HG03460 (cell line): ENCODE results near the gene RBBP7.

Source experiments
- ATAC-seq: cut with Tn5 transposase; IDR thresholded peaks from one replicate; pipeline ENCODE4 v1.9.1; 2021; ENCODE audit not compliant: unreplicated experiment

Gene RBBP7

DNA sequence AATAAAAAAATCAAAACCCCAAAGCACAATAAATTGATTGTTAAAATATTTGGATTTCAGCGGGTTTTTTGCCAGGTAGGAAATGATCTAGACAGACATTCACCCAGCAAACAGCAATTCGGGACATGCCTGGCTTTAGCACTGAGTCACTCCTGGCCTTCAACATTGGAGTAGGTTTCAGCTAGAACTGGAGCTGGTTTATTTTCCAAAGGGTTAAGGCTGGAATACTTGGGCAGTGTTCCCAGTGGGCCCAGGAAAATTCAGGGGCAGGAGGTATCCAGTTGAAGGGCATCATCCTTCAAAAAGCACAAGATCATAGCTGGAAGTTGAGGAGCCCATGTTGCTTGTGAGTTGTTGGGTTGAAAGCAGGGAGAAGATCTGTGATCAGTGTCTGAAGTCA is 42.9 kb downstream of the RBBP7 start:
- no peak for ATAC-seq

DNA sequence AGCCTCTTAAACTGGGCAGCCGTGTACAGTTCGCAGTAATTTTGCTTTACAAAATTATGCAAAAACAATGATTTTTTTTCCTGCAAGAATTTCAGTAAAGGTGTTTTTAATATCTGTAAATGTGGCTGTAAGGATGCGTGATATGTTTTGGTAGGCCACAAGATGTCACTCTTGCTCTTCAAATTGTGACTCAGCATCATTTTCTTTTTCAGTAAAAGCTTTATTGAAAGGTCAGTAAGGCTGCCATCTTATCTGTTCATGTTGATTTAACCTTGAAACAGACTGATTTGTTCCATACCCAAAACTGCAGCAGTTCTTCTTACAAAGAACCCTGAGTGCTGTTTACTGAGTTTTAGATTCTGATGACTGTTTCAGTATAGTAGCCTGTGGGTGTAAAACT is 44.0 kb downstream of the RBBP7 start:
- ATAC-seq = no peak

DNA sequence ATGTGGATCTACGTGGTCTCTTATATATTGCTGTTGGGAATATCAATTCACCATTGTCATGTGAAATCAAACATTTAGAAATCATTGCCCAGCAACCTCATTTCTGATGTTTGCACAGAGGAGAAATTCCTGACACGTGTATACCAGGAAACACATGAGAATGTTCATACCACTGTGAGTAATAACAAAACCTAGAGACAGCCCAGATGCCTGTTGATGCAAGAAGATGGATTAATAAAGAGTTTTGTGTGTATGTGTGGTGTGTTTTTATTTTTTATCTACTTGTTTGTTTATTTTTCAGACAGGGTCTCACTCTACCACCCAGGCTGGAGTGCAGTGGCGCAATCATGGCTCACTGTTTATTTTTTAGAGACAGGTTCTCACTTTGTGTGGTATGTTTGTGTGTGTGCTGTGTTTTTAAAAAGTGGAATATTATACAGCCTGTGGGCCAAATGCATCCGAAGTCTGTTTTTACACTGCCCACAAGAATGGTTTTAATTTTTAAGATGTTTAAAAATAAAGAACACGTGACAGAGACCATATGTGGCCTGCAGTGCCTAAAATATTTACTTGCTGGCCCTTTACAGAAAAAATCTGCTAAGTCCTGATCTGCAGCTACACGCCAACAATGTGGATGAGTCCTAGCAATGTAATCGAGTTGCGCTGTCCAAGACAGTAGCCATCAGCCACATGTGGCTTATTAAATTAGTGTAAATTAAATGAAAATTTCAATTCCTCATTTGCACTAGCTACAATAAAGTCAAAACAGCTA is 44.7 kb downstream of the RBBP7 start:
- ATAC-seq = no peak

DNA sequence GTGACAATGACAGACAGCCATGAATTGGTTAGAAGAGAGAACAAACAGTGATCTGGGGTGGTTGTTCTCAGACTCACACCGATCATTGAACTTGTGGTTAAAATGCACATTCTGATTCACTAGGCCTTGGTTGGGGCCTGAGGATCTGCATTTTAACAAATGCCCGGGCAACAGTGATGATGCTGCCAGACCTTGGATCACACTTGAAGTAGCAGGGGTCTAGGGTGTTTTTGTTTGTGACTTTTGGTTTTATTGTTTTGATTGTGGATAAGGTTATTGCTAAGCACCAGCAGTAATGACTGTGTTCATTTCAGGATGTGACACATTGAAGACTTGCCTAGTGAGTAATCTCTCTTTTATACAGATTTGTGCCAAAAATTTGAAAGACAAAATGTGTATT is 47.4 kb downstream of the RBBP7 start:
- ATAC-seq = no peak

DNA sequence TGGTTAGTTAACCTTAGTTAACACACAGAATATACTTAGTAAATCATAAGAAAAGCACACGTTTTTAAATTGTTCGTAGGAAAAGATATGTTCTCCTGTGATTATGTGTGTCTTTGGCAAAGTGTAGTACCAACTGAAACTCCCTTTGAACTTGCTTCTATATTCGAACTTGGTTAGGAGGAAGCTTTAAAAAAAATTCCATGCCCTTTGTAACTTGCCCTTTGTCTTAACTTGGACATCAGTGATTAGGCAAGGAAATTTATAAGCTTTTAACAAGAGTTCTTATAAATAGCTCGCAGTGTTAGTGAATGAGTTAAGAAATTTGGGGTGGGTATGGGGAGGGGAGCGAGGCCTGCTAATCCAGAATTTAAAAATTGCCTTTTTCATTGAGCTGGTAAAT is 50.5 kb downstream of the RBBP7 start:
- ATAC-seq = no peak

DNA sequence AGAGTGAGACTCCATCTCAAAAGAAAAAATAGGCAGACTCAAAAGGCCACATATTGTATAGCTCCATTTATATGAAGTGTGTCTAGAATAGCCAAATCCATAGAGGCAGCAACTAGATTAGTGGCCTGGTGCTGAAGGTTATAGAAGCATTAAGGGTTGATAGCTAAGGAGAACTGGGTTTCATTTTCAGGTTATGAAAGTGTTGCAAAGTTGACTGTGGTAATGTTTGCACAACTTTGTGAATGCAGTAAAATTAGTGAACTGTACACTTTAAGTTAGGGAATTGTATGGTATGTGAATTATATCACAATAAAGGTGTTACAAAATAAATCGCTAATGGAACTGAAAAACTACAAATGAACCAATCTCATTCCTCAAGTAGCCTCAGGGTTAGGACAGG is 55.6 kb downstream of the RBBP7 start:
- ATAC-seq = no peak

DNA sequence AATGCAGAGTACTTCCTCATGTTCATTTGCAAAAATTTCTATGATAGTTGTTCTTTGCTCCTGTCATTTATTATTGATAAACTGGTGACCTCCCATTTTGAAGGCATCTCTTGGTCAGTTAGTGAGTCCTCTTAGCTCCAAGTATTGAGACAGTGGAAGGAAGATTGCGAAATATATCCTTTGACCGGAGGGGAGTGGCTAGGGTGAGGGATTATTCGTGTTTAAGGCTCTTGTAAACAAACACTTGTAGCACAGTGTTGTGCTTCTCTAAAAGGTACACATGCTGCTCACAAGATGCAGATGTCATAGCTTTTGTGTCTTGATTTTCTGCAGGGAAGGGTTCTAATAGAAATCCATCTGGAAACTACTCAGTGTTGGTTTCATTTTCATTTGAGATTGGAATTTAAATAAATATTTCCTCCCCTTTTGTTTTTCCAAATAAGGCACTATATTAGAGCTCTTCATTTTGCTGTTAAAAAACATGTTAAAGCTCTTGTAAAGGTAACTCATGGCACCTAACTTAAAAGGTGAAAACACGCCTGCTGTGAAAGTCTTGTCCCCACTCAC is 62.1 kb downstream of the RBBP7 start:
- no peak for ATAC-seq

DNA sequence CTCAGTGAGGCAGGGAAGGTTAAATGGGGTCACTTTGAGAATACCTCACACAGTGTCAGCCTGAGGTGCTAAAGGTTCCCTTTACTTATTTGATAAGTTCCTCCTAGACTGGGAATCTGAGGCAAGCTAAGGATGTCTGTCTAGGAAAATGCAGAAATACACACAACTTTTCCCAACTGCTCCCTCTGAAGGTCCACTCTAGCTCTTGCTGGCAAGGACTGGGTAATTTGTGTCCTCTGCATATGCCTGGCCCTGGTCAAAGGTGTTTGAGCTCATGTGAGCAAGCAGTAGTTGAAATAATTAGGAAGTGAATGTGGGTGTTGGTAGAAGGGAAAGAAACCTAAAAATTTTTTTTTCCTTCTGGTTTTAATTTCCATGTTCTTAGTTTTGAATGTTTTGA is 62.6 kb downstream of the RBBP7 start:
- no peak for ATAC-seq

DNA sequence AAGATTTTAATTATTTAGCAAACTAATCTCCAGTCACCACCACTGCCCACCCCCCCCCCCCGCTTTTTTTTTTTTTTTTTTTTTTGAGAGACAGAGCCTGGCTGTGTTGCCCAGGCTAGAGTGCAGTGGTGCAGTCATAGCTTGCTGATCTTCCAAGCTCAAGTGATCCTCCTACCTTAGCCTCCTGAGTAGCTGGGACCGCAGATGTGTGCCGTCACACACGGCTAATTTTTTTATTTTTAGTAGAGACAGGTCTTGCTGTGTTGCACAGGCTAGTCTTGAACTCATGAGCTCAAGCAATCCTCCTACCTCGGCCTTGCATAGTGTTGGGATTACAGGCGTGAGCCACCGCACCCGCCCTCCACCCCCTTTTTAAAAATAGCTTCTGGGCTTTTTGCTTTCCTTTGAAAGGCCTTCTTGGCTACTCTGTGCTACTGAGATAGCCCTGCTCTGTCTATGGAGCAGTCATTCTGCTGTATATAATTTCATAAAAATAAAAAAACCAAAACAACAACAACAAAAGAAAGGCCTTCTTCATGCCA is 65.2 kb downstream of the RBBP7 start:
- peak; percentile 80 for ATAC-seq

DNA sequence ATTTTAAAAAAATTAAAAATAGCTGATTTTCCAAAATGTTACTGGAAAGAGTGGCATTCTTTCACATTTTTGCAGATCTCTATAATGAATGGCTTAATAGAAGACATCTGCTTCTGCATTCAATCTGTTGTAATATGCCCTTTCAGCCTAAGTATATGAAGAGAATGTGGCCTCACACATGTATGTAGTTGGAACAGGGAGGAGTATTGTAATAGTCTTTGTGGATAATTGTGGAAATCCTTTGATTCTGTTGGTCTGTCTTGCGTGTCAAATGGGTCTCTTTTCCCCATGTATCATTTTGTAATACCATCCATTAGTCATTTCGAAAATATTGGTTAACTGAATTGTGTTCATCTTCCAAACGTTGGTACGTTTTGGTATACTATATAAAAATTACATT is 72.3 kb downstream of the RBBP7 start:
- ATAC-seq = no peak

DNA sequence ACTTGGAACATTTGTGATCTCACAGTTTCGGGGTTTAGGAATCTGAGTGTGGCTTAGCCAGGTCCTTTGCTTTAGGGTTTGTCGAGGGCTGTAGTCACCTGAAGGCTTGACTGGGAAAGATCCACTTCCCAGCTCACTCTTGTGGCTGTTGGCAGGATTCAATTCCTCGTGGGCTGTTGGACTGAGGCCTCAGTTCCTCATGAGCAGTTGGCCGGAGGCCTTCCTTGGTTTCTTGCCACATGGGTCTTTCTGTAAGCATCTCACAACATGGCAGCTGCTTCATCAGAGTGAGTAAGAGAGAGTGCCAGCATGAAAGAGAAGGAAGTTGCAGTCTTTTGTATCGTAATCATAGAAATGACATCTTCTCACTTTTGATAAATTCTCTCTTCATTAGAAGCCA is 72.8 kb downstream of the RBBP7 start:
- ATAC-seq = no peak

DNA sequence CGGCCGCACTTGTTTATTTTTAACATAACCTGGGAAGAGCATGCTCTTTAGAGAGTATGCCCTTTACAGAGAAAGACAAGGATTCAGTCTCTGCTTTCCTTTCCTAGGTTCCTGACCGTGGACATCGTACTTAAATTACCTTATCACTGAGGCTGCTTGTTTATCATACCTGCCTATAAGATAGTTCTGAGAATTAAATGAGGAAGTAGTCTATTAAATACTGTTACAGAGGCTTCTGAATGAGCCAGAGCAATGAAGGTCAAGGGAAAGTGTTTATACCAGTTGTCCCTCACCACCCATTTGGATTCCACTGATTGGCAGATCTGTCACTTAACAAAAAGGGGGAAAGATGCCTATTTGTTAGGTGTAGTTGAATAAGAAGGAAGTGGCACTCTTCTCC is 73.9 kb downstream of the RBBP7 start:
- no peak for ATAC-seq
